GM03348 (cell line): ENCODE results near the gene TANGO6.
"Not testable (repeated sequence)": the region's sequence is repeated elsewhere in the genome, so short reads cannot be mapped to it uniquely, and the experiment has no call there.

Source experiments
- DNase-seq: peaks from one replicate; pipeline ENCODE4 v3.0.0; 2012; ENCODE audit warnings: low spot score

TANGO6 gene

DNA sequence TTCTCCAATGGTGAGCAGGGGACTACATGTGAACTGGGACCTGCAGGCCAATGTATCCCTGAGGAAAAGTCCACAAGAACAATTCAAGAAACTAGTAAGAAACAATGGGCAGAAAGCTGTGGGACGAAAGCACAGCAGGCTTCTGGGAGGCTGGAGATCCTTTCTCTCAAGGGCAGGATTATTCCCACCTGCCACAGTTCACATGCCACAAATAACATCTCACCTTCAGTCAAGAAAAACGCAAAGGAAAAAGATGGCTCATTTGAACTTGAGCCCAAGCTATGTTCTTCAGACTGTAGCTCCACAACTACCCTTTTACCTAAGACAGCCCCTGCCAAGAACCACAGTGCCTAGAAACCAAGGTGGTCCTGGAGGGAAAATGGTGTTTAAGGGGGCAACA lies 275.1 kb downstream of the TANGO6 start:
- no peak for DNase-seq

GRCh38 chr16:69118994-69119393 lies 275.7 kb downstream of the TANGO6 start:
- DNase-seq: no peak

GRCh38 chr16:69119536-69119935 lies 276.2 kb downstream of the TANGO6 start:
- no peak for DNase-seq

- no peak for DNase-seq
These were observed 276.8 kb downstream of the TANGO6 start for GRCh38 chr16:69120096-69120664.

DNA sequence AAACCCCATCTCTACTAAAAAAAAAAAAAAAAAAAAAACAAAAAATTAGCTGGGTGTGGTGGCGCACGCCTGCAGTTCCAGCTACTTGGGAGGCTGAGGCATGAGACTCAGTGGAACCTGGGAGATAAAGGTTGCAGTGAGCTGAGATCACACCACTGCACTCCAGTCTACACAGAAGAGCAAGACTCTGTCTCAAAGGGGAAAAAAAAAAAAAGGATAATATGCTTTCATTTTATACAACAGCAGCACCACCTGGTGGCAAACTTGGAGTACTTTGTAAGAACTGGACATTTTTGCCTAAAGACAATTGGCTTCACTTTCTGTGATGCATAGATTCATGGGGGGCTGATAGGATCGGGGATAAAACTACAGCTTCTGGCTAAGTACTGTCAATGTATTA lies 280.6 kb downstream of the TANGO6 start:
- DNase-seq: peak; percentile 68

DNA sequence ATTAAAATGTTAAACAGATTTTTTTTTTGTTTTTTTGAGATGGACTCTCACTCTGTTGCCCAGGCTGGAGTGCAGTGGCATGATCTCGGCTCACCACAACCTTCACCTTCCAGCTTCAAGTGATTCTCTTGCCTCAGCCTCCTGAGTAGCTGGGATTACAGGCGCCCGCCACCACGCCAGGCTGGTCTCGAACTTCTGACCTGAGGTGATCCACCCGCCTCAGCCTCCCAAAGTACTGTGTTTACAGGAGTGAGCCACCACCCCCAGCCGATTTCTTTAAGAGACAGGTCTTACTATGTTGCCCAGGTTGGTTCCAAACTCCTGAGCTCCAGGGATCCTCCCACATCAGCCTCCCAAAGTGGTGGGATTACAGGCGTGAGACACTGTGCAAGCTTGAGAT lies 281.1 kb downstream of the TANGO6 start:
- DNase-seq: not testable (repeated sequence)

GRCh38 chr16:69124961-69125360 lies 281.6 kb downstream of the TANGO6 start:
- not testable (repeated sequence) for DNase-seq

GRCh38 chr16:69126221-69126620 lies 282.9 kb downstream of the TANGO6 start:
- no peak for DNase-seq

GRCh38 chr16:69126801-69127200 lies 283.5 kb downstream of the TANGO6 start:
- not testable (repeated sequence) for DNase-seq

DNA sequence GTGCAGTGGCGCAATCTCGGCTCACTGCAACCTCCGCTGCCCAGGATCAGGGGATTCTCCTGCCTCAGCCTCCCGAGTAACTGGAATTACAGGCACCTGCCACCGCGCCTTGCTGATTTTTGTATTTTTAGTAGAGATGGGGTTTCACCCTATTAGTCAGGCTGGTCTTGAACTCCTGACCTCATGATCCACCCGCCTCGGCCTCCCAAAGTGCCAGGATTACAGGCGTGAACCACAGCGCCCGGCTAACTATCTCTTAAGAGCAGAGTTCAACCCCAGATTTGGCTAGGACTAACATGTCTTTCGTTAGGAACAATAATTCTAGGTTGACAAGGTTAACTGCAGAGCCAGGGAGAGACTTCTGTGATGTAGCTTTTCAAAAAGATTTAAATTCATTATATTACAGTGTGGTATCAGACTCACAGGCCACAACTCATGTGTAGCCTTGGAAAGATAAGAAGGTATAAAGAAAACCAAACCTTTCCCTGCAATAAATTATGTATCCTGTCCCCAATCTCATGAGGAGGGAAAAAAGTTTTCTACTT lies 284.7 kb downstream of the TANGO6 start:
- no peak for DNase-seq

DNA sequence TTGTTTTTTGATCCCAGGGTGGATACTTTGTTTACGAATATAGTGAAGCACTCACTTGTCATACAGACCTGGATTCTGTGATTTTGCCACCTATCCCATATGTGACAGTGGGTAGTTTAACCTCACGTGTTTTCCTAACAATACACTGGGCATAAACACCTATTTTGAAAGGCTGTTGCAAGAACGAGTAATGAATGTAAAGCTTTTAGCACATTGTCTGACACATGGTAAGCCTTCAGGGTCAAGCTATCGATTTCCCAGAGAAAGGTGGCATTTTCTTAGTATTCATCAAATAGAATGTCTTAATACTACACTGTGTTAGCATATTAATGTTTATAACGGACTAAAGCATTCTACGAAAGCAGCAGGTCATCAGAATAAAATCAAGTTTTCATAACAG lies 287.1 kb downstream of the TANGO6 start:
- DNase-seq: no peak

- DNase-seq: peak; percentile 59
These were observed 288.0 kb downstream of the TANGO6 start for GRCh38 chr16:69131167-69131838.

- DNase-seq: peak; percentile 96
These were observed 288.6 kb downstream of the TANGO6 start for GRCh38 chr16:69131839-69132423.

DNA sequence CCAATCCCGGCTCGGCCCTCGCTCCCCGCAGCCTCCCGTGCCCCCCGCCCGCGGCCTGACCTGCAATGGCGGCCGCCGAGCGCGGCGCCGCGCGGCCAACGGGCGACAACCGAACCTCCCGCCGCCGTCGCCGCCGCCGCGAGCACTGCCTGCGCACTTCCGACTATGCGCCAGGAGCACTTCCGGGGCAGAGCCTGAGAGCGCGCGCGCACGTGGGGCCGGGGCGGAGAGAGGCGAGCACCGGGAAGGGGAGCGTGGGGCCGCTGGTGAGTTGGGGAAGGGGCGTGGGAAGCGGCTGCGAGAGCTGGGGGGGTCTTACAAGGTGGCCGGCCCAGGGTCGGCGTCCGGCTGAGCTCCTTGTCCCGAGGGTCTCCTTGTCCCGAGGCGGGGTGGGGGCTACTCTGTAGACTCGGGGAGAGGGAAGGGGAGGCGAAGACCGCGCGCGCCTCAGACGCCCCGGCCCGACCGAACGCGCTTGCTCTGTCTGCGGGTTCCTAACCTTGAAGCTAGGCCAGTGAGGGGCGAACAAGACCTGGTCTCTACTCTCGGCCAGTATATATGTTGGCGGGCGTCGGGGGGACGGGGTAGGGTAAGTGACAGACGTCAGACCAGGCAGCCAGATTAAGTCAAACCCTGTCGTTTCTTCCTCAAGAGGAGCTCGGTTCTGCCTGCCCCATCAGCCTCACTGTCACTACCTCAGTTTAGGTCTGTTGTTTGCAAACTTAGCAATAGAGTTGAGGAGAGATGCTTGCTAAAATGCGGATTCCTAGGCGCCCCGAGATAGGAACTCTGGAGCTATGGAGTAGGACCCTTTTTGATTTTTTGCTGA lies 289.3 kb downstream of the TANGO6 start, which contains the start of the genes CHTF8 and UTP4:
Gene CHTF8 (minus strand): TSS at position 165 of the 829 bp plus-strand sequence. CDS start 11,130 bp downstream, outside the sequence.
Gene UTP4 (plus strand): TSS at position 226 of the 829 bp plus-strand sequence. CDS start 811 bp downstream, outside the sequence.
- peak; percentile 94 for DNase-seq

- no peak for DNase-seq
These were observed 290.1 kb downstream of the TANGO6 start for GRCh38 chr16:69133373-69133954.
